Measurements from ENCODE around the gene NDUFS7.
A peak's percentile ranks its signal among the peaks of the same experiment; 100 is the strongest.

Gene NDUFS7

DNA sequence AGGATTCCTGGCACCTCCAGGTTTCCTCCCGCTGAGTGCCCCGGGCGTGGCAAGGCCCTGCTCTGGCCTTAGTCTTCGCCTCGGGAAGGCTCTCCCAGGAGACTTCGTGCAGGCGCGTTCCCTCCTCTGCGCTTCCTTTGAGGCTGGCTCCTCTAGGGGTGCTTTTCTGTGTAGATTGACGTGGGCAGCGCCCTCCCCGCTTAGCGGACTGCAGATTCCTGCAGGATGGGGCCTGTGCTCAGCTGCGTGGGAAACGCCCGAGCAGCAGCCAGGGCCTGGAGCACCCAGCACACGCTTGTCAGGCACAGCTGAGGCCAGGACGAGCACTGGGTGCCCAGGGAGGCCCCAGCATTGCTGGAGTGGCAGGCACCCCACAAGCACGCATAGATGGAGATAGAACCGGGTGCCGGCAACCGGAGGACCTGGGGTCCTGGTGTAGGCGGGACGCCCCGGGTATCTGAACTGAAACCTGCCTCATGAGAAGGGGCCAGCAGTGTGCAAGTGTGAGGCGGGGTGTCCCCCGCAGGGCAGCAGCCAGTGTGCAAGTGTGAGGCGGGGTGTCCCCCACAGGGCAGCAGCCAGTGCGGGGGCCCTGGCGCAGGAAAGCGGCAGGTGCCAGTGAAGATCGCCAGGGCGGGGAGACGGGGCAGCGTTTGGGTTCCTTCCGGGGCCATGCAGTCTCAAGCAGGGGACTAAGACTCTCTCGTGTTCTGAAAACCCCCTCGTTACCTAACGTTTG is 3.4 kb downstream of the NDUFS7 start:
- no peak for DNase-seq

DNA sequence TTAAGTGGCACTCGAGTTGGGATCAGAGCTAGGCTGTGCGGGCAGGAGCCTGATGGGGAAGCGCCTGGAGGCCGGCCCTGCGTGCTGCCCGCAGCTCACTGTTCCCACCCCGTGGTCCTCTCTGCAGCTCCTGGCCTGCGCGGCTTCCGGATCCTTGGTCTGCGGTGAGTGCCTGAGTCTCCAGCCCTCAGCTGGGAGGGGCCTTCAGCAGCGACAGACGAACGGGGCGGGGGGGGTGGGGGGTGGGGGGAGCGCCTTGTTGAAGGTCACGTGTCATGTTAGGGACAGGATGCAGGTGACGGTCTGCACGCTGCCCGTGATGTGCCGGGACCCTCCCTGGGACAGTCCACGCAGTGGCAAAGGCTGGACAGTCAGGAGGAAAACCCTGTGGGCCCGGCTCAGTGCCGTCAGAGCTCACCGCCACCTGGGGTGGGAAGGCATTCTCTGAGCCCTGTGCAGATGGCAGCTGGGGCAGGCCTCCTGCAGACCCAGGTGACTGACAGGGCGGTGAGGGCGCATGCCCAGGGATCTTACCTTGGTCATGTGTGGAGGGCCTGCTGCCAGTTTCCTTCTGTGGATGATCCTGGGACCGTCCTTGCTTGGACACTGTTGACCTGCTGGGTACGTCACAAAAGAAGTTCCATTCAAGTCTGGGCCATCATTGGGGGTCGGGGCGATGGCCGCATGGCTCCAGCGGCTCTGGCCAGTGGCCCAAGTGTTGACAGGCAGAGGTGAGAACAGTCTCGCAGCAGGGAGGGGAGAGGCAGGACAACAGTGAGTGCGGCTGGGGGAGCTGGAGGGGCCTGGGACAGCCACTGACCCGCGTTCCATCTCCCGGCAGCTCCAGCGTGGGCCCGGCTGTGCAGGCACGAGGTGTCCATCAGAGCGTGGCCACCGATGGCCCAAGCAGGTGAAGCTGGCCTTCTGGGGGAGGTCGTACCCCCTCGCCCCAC is 4.3 kb downstream of the NDUFS7 start:
- DNase-seq: no peak

DNA sequence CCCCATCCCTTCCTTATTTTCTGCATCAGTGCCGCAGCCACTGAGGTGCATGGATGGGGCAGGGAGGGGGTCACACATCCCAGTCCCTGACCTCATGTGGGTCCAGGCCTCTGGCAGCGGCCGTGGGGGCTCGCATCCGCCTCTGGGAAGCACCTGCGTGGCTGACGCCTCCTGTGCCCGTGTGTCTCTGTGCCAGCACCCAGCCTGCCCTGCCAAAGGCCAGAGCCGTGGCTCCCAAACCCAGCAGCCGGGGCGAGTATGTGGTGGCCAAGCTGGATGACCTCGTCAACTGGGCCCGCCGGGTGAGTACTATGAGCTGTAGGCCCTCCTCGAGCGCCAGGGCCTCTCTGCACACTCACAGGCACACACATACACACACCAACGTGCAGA is 4.9 kb downstream of the NDUFS7 start:
- DNase-seq: no peak

DNA sequence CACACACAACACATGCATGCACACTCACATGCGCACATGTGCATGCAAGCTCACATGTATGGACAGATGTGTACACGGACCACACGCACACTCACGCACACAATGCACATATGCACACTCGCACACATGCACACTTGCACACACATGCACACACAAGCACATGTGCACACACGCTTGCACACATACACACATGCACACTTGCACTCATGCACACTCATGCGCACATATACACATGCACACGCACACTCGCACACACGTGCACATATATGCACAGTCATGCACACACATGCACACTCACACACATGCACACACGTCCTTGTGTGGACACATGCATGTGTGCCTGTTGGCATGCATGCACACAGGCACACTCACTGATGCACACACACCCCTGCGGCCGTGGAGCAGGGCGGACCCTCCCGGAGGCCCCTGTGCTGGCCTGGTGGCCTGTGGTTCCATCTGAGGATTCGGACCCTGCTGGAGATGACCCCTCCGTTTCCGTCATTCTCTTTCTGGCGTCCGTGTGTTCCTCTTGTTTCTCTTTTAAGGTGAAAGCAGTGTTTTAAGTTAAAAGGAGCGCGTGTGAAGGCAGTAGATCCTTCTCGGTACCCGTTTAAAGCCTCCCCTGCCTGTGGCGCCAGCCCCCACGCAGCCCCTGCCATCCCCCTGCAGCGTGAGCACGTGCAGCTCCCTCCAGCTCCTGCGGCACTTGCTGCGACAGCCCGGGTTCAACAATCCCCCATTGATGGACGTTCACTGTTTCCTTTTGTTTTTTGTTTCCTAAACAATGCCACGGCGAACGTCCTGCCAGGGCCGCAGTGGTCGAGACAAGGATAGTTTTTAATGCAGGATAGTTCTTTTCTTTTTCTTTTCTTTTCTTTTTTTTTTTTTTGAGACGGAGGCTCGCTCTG is 5.6 kb downstream of the NDUFS7 start:
- DNase-seq: no peak

DNA sequence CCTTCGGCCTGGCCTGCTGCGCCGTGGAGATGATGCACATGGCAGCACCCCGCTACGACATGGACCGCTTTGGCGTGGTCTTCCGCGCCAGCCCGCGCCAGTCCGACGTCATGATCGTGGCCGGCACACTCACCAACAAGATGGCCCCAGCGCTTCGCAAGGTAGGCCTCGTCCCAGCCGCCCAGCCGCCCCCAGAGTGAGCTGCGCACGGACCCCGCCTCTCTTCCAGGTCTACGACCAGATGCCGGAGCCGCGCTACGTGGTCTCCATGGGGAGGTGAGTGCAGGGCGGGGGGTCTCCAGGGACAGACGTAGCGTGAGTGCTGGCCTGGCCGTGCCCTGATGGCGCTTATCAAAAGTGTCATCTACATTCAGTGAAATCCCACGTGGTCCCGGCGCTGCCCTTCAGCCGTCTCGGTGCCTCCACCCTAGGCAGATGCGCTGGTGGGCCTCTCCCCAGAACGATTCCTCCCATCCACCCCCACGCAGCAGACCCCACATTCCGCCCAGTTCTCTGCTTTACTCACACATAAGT is 7.2 kb downstream of the NDUFS7 start:
- no peak for DNase-seq

DNA sequence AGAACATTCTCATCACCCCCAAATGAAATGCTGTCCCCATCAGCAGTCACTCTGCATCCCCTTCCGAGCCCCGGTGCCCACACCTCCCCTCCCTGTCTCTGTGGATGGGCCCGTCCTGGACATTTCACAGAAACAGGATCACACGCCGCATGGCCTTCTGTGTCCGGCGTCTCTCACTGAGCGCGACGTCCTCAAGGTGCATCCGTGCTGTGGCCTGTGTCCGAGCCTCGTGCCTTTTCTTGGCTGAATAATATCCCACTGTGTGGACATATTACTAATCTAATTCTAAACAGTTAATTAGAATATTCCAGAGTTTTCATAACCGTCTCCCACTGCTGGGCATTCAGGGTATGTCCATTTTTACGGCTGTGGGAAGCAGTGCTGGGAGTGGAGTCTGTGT is 8.7 kb downstream of the NDUFS7 start:
- no peak for DNase-seq

DNA sequence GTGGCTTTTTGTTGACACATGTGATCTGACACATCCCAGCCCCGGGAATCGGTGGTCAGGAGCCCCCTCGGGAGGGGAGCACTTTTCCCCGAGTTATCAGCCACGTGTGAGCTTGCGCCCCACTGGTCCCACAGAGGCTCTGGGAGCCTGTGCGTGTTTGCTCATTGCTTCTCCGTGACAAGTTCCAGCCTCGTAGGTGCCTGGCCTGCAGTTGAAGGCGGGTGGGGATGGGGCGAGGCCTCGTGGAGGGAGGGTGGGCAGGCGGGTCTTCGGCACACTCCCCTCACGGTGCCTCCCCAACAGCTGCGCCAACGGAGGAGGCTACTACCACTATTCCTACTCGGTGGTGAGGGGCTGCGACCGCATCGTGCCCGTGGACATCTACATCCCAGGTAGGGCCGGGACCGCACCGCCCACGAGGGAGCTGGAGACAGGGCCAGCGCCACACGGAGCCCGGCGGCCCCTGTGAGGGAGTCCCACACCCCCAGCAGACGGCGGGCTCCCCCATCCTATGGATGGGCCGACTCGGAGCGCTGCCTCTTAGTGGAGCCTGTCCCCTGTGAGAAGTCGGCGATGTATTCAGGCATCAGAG is 9.3 kb downstream of the NDUFS7 start:
- DNase-seq: no peak

DNA sequence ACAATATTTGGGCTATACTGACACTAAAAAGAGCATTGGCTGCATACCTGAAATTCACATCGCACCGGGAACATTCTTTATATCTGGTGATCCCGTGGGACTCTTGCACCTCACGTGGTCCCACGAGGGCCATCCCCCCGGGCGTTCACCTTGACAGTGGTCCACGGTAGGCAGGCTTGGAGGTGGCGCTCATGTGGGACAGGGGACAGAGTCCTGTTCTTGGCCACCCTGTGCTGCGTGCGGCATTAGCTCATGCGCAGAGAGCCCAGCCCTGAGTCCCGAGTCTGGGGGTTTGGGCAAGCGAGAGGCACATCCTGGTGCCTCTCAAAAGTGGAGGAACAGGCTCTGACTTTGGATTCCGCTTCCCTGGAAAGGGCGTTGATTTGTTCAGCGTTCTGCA is 10.1 kb downstream of the NDUFS7 start:
- no peak for DNase-seq

DNA sequence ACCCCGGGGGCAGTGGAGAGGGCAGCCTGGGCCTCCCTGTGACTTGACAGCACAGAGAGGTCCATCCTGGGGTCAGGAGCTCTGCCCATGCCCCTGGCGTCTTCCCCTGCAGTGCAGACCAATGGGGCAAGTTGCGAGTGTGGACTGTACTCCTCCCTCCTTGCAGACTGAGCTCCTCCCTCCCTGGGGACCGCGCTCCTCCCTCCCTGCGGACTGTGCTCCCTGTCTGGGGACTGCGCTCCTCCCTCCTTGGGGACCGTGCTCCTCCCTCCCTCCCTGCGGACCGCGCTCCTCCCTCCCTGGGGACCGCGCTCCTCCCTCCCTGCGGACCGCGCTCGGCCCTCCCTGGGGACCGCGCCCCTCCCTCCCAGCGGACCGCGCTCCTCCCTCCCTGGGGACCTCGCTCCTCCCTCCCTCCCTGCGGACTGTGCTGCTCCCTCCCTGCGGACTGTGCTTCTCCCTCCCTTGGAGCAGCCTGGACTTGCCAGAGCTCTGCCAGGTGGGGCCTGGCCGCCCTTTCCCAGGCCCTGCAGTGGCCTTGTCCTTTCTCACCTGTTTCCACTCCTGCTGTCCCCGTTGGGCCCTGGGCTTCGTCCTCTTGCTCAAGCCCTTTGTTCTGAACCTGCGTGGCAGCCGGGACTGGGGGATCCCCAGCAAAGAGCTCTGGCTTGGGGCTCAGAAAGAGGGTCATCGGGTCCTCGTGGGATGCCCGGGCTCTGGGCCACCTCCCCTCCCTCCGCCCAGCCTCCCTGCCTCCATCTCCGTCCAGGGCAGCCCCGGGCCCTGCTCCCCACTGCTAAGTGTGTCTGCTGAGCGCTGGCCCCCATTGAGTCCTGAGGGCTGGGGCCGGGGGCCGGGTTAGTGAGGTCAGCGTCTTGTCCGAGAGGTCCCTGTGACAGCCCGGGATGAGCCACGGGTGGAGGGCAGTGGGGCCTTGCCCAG is 10.8 kb downstream of the NDUFS7 start:
- DNase-seq: no peak

DNA sequence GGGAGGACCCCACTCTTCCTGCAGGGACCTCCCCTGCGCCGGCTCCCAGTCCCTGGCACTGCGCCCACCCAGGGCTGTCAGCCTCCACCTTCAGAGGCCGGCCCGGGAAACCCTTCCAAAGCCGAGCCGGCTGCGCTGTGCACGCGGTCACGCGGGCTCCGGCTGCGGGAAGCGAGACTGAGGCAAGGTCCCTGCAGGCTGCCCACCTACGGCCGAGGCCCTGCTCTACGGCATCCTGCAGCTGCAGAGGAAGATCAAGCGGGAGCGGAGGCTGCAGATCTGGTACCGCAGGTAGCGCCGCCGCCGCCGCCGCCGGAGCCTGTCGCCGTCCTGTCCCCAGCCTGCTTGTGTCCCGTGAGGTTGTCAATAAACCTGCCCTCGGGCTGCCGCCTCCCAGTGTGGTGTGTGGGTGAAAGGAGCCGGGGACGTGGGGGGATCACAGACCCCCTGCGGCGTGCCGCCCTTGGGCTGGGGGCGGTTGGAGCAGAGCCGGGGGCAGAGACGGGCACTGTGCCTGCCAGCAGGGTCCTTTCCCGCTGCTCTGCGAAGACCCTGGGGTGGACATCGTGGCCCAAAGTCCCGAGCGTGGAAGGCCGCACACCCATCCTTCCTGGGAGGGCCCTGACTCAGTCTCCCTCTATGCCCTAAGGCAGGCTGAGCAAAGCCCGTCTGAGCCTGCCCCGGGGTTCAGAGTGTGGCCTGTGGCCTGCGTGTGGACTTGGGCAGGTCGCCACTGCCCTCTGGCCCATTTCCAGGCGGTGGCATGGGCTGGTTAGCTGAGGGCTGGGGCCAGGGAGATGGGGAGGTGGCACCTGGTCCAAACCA is 11.7 kb downstream of the NDUFS7 start:
- no peak for DNase-seq

DNA sequence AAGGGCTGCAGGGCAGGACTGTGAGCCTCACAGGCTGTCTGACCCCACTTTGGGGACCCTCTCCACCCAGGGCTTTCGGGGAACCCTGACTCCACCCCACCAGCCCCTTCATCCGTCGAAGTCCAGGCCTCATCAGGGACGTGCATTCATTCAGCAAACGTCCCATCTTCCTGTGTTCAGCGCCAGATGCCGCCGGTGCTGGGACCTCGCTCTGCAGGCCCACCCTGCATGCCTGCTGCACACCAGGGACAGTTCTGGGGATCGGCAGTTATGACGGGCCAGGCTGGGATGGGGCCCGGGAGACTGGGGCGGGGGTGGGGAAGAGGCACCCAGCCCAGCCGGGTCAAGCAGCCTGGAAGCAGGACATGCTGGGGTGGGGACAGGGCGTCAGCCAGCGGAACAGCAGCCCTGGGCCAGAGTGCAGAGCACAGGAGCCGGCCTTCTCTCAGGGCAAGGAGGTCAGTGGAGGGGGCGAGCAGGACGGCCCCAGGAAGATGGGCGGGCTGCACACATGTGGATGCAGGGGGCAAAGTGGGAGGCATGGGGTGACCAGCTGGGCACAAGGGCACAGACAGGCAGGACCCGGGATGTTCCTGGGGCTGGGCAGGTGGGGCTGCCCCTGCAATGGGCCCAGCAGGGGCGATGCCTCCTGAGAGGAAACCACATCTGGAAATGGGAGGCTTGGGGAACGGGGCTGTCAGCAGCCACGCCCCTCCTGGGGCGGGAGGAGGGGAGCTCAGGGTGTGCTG is 12.5 kb downstream of the NDUFS7 start:
- no peak for DNase-seq

DNA sequence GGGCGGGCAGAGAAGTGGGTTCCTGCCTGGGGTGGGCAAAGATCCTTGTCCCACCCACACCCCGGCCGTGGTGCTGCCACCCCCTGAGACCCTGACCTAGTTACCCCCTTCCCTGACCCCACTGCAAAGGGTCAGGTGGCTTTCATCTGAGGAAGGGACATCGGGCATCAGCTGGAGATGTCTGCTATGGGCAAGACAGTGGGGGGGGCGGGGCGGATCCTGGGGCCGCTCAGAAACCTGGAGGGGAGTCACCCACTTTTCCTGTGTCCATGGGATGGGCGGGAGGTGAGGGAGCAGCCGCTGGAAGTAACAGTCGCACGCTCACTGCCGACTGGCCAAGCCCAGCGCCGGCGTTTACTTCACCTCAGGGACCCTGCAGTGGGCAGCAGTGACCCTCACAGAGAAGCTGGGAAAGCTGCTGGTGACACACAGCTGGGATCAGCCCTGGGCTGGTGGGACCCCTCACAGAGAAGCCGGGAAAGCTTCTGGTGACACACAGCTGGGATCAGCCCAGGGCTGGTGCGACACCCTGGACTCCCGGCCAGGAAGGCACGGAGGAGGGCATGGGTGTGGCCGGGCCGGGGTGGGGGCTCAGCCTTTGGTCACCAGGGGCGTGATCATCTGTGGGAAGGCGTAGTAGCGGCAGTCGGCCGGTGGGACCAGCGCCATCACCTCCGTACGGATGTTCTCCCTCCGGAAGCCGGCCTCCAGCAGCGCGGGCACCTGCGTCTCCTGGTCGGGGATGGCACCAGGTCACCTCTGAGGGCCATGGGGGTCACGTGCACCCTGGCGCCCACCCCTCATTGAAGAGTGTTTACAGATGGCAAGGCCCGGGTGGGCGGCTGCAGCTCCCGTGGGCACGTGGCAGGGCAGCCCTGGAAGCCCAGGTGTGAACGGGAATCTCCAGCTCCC is 13.3 kb downstream of the NDUFS7 start:
- no peak for DNase-seq

DNA sequence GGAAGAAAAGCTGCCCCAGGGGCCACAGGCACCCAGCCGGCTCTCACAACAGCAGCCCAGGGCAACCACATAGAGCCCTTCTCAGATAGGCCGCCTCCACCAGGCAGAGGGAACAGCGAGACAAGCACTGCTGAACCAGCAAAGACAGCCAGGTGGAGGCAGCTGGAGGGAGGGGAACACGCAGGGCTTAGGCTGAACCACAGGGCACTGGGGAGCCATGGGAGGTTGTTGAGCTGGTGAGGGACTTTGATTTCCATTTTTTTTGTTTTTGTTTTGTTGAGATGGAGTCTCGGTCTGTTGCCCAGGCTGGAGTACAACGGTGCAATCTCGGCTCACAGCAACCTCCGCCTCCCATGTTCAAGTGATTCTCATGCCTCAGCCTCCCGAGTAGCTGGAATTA is 14.1 kb downstream of the NDUFS7 start:
- DNase-seq: no peak

DNA sequence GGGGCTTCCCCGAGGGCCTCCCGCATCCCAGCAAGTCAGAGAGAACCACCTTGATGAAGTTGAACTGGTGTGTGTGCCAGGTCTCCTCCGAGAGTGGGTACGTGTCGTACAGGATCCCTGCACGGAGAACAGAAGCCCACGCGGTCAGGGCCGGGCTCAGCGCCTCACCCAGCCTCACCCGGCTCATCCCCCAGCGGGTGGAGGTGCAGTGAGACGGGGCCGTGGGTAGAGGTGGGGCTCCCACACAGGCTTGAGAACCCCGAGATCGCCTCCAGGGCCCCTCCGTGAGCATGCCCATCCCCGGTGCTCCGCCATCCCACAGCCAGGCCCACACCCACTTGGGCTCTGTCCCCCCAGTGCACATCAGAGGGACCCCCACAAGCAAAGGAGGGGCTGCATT is 15.4 kb downstream of the NDUFS7 start:
- no peak for DNase-seq

DNA sequence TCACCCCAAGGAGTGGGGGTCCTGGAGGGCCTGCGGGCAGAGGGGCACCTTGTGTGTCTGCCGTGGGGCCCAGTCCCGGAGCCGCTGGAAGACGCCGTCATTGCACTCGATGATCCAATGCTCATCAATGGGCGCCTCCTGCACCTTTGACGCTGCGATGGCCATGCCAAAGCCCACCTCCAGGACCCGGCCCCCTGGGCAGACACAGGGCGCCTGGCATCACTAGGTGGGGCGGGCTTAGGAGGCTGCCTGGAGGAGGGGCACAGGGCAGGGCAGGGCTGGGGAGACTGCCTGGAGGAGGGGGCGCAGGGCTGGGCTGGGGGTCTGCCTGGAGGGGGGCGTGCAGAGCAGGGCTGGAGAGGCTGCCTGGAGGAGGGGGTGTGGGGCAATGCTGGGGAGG is 16.0 kb downstream of the NDUFS7 start:
- DNase-seq: no peak

DNA sequence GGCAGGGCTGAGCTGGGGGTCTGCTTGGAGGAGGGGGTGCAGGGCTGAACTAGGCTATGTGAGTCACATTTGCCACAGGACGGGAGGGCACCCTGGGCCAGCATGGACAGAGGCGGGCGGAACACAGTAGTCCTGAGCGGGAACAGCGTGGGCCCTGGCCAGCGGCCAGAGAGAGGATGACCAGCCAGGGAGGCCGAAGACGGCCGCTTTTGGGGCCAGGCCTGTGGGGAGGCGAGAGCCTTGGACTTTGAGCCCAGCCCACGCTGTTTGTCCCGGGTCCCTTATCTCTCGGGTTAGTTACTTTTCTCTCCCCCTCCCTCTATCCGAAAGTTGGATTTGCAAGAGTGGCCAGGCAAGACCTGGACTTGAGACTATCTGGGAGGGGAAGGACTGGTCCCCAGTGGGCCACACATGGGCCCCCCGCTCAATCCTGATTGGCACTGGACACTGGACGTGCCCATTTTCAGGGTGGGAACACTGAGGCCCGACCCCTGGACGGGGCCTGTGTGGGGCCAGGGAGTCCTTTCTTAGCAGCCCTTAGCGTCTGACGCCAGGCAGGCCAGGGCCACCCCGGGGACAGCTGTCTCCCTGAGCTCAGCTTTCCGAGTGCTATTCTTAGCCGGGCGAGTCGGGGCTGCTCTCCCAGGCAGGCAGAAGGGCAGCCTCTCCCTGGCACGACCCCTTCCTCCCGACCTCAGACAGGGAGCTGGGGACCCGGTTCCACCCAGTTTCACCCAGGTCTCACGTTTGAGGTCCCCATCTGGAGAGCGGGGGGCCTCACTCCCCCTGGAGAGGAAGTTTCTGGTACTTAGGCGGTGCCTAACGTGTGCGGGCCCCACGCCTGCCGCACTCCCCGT is 16.8 kb downstream of the NDUFS7 start:
- DNase-seq: no peak

DNA sequence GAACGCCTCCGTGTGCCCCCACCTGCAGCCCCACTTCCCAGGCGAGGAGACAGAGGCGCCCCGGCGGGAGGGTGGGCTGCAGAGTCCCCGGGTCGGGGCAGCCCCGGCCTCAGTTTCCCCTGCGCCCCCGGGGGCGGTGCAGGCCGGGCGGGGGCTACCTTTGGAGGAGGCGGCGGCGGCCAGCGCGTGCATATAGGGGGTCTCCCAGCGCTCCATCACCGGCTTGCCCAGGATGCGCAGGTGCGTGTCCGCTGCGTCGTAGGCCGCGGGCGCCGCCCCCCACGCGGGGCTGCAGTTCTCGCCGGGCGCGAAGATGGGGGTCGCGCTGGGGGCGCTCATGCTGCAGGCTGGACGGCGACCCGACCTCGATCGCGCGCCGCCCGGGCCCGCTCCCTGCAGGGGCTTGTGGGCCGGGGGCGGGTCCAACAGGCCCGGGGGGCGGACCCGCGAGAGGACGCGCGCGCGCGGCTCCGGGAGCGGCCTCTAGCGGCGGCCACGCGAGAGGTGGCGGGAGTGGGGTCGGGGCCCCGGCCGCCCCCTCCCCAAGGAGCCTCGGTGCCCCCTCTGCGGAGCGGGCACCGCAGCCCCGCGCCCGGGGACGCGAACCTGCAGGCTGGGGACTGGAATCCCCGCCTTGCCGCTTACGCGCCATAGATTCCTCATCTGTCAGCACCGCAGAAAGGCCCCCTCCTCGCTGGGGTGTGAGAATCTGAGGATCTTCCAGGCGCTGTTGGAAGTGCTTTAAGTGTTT is 17.6 kb downstream of the NDUFS7 start, which contains the start of gene GAMT:
GAMT (minus strand) TSS at position 405 of the 751 bp plus-strand sequence; CDS start at position 339, 66 bp downstream.
- DNase-seq: peak; percentile 59

Measured in CD4-positive, alpha-beta T cell treated with Interleukin-15 for 1 hour (primary cell).